GM23338 (cell line): ENCODE measurements around the gene MFSD11. TPM values are rescaled to one million over a fixed set of nuclear protein-coding genes. Genes with fewer than 3 reads are reported as not detected.

Experiments used
- ATAC-seq: fragments of 200-7000 bp; cut with Tn5 transposase; 3 replicates; pipeline ENCODE4 v1.9.1; 2020
- DNase-seq: peaks from one replicate; pipeline ENCODE4 v3.0.0-alpha.2; 2015; ENCODE audit warnings: low spot score
- H2AFZ ChIP-seq: fragments of 200-600 bp; sonication (generic); 2 replicates; pipeline ENCODE4 v1.8.0; 2016; ENCODE audit warnings: antibody characterized with exemption, mild to moderate bottlenecking, moderate library complexity
- H3F3A ChIP-seq: fragments of 200-600 bp; sonication (generic); replicated peaks from 2 replicates; pipeline ENCODE4 v1.8.0; 2017; ENCODE audit warnings: antibody characterized with exemption, mixed run types, low read depth
- H3K27ac ChIP-seq: fragments of 200-600 bp; sonication (generic); 2 replicates; pipeline ENCODE4 v1.6.1; 2016; ENCODE audit warnings: low read depth
- H3K27me3 ChIP-seq: fragments of 200-600 bp; sonication (generic); 2 replicates; pipeline ENCODE4 v1.8.0; 2016; ENCODE audit warnings: mild to moderate bottlenecking, mixed run types, moderate library complexity; ENCODE audit not compliant: insufficient read depth
- H3K36me3 ChIP-seq: fragments of 200-600 bp; sonication (generic); 2 replicates; pipeline ENCODE4 v1.8.0; 2016; ENCODE audit warnings: mild to moderate bottlenecking; ENCODE audit not compliant: insufficient read depth
- H3K4me1 ChIP-seq: fragments of 200-600 bp; sonication (generic); 2 replicates; pipeline ENCODE4 v1.8.0; 2016; ENCODE audit warnings: mild to moderate bottlenecking, moderate library complexity; ENCODE audit not compliant: insufficient read depth
- H3K4me2 ChIP-seq: fragments of 200-600 bp; sonication (generic); 2 replicates; pipeline ENCODE4 v1.7.1; 2017; ENCODE audit warnings: mixed run types
- H3K4me3 ChIP-seq: fragments of 200-600 bp; sonication (generic); 2 replicates; pipeline ENCODE4 v1.6.1; 2016; ENCODE audit warnings: mixed run types
- H3K79me2 ChIP-seq: fragments of 200-600 bp; sonication (generic); replicated peaks from 2 replicates; pipeline ENCODE4 v1.8.0; 2017; ENCODE audit warnings: mild to moderate bottlenecking; ENCODE audit not compliant: insufficient read depth
- H3K9me2 ChIP-seq: fragments of 200-600 bp; sonication (generic); 2 replicates; pipeline ENCODE4 v1.8.0; 2017; ENCODE audit not compliant: insufficient read depth
- H4K20me1 ChIP-seq: fragments of 200-600 bp; sonication (generic); replicated peaks from 2 replicates; pipeline ENCODE4 v1.8.0; 2017; ENCODE audit warnings: mild to moderate bottlenecking; ENCODE audit not compliant: insufficient read depth
- H3K27ac Mint-ChIP-seq: 2 replicates; pipeline ENCODE4 v1.8.0; 2020; ENCODE audit warnings: inconsistent platforms, mild to moderate bottlenecking, moderate library complexity, mixed read lengths
- H3K27me3 Mint-ChIP-seq: 3 replicates; pipeline ENCODE4 v1.8.0; 2022; ENCODE audit warnings: low read depth, mild to moderate bottlenecking, moderate library complexity, mixed read lengths, inconsistent platforms; ENCODE audit not compliant: insufficient read depth, poor library complexity
- H3K36me3 Mint-ChIP-seq: 3 replicates; pipeline ENCODE4 v1.8.0; 2021; ENCODE audit warnings: low read depth, mild to moderate bottlenecking, inconsistent platforms, moderate library complexity, mixed read lengths
- H3K4me1 Mint-ChIP-seq: 3 replicates; pipeline ENCODE4 v1.8.0; 2020; ENCODE audit warnings: mild to moderate bottlenecking, inconsistent platforms, mixed read lengths
- H3K4me3 Mint-ChIP-seq: 3 replicates; pipeline ENCODE4 v1.8.0; 2021; ENCODE audit warnings: moderate library complexity, mild to moderate bottlenecking, inconsistent platforms, mixed read lengths
- H3K9me3 Mint-ChIP-seq: 3 replicates; pipeline ENCODE4 v1.8.0; 2020; ENCODE audit warnings: moderate library complexity, mild to moderate bottlenecking, inconsistent platforms, mixed read lengths
- POLR2AphosphoS5 ChIP-seq: IDR thresholded peaks from 2 replicates; pipeline ENCODE4 v1.6.1; 2016; ENCODE audit warnings: antibody characterized with exemption, low read depth
- STAT1 ChIP-seq: IDR thresholded peaks from one replicate; pipeline ENCODE4 v1.6.1; 2016; ENCODE audit warnings: antibody characterized with exemption; ENCODE audit not compliant: unreplicated experiment
- polyA plus RNA-seq: library from polyadenylated mRNA; unstranded; fragments of >200 nt; fragmentation: Nextera tagmentation; extraction: Ambion mirVana; gene quantifications from 2 replicates; pipeline ENCODE4 v1.2.1, GENCODE V29; 2016
- total RNA-seq: library from RNA; depleted of rRNA; stranded (reverse); fragments of >200 nt; shearing (Covaris generic); gene quantifications from 2 replicates; pipeline ENCODE4 v1.2.3, GENCODE V29; 2014
- TF ChIP-seq, protein P1 (sequence below): fragments of 250-450 bp; sonication (Bioruptor Pico); IDR thresholded peaks from 2 replicates; pipeline ENCODE4 v1.5.0; 2020; ENCODE audit warnings: mild to moderate bottlenecking, moderate library complexity
- TF ChIP-seq, protein P2 (sequence below): IDR thresholded peaks from one replicate; pipeline ENCODE4 v1.6.1; 2018; ENCODE audit warnings: antibody characterized with exemption; ENCODE audit not compliant: unreplicated experiment

The MFSD11 gene
- total and polyA plus RNA-seq, 2 experiments from 2014 or later: 10.2 to 35.3 TPM

DNA sequence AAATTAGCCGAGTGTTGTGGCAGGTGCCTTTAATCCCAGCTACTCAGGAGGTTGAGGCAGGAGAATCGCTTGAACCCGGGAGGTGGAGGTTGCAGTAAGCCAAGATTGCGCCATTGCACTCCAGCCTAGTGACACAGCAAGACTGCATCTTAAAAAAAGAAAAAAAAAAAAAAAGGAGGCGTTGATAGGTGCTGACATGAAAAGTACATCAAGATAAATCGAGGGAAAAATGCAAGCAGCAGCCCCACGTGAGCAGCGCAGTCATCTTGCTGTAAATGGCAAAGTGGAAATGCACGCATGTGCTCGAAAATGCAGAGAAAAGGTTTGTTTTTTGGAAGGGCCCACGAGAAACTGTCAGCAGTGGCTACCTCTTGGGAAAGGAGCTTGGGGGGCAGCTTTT lies 48.1 kb upstream of the MFSD11 start (continued):
- TF ChIP-seq, protein P1, sequence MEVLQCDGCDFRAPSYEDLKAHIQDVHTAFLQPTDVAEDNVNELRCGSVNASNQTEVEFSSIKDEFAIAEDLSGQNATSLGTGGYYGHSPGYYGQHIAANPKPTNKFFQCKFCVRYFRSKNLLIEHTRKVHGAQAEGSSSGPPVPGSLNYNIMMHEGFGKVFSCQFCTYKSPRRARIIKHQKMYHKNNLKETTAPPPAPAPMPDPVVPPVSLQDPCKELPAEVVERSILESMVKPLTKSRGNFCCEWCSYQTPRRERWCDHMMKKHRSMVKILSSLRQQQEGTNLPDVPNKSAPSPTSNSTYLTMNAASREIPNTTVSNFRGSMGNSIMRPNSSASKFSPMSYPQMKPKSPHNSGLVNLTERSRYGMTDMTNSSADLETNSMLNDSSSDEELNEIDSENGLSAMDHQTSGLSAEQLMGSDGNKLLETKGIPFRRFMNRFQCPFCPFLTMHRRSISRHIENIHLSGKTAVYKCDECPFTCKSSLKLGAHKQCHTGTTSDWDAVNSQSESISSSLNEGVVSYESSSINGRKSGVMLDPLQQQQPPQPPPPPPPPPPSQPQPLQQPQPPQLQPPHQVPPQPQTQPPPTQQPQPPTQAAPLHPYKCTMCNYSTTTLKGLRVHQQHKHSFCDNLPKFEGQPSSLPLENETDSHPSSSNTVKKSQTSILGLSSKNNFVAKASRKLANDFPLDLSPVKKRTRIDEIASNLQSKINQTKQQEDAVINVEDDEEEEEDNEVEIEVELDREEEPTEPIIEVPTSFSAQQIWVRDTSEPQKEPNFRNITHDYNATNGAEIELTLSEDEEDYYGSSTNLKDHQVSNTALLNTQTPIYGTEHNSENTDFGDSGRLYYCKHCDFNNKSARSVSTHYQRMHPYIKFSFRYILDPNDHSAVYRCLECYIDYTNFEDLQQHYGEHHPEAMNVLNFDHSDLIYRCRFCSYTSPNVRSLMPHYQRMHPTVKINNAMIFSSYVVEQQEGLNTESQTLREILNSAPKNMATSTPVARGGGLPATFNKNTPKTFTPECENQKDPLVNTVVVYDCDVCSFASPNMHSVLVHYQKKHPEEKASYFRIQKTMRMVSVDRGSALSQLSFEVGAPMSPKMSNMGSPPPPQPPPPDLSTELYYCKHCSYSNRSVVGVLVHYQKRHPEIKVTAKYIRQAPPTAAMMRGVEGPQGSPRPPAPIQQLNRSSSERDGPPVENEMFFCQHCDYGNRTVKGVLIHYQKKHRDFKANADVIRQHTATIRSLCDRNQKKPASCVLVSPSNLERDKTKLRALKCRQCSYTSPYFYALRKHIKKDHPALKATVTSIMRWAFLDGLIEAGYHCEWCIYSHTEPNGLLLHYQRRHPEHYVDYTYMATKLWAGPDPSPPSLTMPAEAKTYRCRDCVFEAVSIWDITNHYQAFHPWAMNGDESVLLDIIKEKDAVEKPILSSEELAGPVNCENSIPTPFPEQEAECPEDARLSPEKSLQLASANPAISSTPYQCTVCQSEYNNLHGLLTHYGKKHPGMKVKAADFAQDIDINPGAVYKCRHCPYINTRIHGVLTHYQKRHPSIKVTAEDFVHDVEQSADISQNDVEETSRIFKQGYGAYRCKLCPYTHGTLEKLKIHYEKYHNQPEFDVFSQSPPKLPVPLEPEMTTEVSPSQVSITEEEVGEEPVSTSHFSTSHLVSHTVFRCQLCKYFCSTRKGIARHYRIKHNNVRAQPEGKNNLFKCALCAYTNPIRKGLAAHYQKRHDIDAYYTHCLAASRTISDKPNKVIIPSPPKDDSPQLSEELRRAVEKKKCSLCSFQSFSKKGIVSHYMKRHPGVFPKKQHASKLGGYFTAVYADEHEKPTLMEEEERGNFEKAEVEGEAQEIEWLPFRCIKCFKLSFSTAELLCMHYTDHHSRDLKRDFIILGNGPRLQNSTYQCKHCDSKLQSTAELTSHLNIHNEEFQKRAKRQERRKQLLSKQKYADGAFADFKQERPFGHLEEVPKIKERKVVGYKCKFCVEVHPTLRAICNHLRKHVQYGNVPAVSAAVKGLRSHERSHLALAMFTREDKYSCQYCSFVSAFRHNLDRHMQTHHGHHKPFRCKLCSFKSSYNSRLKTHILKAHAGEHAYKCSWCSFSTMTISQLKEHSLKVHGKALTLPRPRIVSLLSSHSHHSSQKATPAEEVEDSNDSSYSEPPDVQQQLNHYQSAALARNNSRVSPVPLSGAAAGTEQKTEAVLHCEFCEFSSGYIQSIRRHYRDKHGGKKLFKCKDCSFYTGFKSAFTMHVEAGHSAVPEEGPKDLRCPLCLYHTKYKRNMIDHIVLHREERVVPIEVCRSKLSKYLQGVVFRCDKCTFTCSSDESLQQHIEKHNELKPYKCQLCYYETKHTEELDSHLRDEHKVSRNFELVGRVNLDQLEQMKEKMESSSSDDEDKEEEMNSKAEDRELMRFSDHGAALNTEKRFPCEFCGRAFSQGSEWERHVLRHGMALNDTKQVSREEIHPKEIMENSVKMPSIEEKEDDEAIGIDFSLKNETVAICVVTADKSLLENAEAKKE (CRISPR knock-in tag): no peak
- TF ChIP-seq, protein P2, sequence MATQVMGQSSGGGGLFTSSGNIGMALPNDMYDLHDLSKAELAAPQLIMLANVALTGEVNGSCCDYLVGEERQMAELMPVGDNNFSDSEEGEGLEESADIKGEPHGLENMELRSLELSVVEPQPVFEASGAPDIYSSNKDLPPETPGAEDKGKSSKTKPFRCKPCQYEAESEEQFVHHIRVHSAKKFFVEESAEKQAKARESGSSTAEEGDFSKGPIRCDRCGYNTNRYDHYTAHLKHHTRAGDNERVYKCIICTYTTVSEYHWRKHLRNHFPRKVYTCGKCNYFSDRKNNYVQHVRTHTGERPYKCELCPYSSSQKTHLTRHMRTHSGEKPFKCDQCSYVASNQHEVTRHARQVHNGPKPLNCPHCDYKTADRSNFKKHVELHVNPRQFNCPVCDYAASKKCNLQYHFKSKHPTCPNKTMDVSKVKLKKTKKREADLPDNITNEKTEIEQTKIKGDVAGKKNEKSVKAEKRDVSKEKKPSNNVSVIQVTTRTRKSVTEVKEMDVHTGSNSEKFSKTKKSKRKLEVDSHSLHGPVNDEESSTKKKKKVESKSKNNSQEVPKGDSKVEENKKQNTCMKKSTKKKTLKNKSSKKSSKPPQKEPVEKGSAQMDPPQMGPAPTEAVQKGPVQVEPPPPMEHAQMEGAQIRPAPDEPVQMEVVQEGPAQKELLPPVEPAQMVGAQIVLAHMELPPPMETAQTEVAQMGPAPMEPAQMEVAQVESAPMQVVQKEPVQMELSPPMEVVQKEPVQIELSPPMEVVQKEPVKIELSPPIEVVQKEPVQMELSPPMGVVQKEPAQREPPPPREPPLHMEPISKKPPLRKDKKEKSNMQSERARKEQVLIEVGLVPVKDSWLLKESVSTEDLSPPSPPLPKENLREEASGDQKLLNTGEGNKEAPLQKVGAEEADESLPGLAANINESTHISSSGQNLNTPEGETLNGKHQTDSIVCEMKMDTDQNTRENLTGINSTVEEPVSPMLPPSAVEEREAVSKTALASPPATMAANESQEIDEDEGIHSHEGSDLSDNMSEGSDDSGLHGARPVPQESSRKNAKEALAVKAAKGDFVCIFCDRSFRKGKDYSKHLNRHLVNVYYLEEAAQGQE: no peak

DNA sequence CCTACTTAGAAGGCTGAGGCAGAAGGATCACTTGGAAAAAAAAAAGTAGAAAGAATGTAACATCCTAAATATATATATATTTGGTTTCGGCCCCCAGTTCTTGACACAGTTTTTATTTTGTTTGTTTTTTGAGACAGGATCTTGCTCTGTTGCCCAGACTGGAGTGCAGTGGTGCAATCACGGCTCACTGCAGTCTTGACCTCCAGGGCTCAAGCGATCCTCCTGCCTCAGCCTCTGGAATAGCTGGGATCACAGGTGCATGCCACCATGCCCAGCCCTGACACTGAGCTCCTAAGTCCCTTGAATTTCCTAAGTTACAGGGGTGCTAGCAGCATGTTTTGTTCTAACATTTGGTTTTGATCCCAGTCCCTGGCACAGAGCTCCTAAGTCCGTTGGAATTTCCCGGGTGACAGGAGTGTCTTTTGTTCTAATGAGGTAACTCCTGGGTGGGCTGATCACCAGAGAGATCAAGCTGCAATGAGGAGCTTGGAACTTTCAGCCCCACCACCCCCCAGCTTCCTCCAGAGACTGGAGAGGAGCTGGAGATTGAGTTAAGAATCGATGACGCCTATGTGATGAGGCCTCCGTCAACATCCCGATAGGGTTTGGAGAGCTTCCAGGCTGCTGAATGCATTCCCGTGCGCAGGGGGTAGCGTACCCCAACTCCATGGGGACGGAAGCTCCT lies 47.2 kb upstream of the MFSD11 start:
- H3K36me3 ChIP-seq: no peaks in the 10 kb centered on the region
- no peaks in the 10 kb centered on the region for H3K79me2 ChIP-seq
- H3K4me1 ChIP-seq: peaks cover 4% of the 10 kb centered on the region; the same call in 1 of the 2 replicates
- no peaks in the 10 kb centered on the region for H3K36me3 Mint-ChIP-seq
- H2AFZ ChIP-seq: no peak overlapping the region
- H3K27ac Mint-ChIP-seq: no peak overlapping the region
- DNase-seq (no peak), ATAC-seq (no peak)
- peaks cover 26% of the 10 kb centered on the region for H3K4me1 Mint-ChIP-seq
- peaks cover 3% of the 10 kb centered on the region for H3K27me3 Mint-ChIP-seq
- no peak overlapping the region for H3K4me3 Mint-ChIP-seq
- no peak overlapping the region for H3K4me3 ChIP-seq
- TF ChIP-seq POLR2AphosphoS5 (no peak), STAT1 (no peak)
- TF ChIP-seq, protein P2: no peak
- H4K20me1 ChIP-seq: no peaks in the 10 kb centered on the region
- no peaks in the 10 kb centered on the region for H3K27me3 ChIP-seq
- H3K27ac ChIP-seq: no peak overlapping the region
- no peaks in the 10 kb centered on the region for H3K9me3 Mint-ChIP-seq
- no peaks in the 10 kb centered on the region for H3F3A ChIP-seq
- H3K4me2 ChIP-seq: no peak overlapping the region
- no peaks in the 10 kb centered on the region for H3K9me2 ChIP-seq
